ENCODE data around the gene TNNT3.

The TNNT3 gene

DNA sequence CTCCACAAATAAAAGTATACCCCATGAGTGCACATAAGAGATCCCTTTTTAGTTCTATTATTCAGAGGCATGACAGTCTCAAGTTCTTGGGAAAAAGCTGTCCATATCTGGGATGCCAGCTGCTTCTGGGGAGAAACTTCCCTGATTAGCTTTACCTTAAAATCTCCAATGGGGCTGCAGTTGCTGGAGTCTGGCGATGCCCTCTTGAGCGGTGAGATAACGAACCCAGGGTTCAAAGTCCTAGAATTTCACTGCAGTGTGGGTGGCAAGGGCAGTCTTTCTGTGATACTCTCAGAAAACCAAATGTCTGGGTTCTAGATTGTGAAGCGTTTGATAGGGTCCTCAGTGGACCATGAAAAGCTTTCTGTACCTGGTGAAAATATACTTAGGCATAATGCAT is 20.4 kb upstream of the TNNT3 start:
- no peak for DNase-seq

DNA sequence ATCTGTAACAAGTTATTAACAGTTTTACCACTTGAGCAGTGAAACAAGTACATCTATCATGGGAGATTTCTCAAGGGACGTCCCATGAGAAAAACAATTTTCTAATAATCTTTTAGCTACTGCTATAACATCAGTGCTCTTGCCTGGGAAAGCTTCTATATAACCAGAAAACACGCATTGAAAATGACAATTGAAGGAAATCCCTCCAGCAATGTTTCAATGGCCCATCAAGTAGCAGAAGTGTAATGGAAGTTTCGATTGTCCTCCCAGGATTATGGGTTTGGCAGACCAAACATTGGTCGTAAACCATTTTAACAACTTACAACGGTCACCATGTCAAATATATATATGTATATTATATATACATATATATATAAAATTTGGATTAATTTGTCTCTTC is 19.8 kb upstream of the TNNT3 start:
- DNase-seq, result no peak

GRCh38 chr11:1906181-1906580 is 13.3 kb upstream of the TNNT3 start:
- no peak for DNase-seq

- no peak for DNase-seq
These were observed 12.7 kb upstream of the TNNT3 start for GRCh38 chr11:1906611-1907423.

- DNase-seq, result no peak
These were observed 10.9 kb upstream of the TNNT3 start for GRCh38 chr11:1908618-1909017.

- no peak for DNase-seq
These were observed 10.0 kb upstream of the TNNT3 start for GRCh38 chr11:1909524-1909923.

- no peak for DNase-seq
These were observed 7.1 kb upstream of the TNNT3 start for GRCh38 chr11:1912289-1912878.

- no peak for DNase-seq
These were observed 6.0 kb upstream of the TNNT3 start for GRCh38 chr11:1913271-1914060.

DNA sequence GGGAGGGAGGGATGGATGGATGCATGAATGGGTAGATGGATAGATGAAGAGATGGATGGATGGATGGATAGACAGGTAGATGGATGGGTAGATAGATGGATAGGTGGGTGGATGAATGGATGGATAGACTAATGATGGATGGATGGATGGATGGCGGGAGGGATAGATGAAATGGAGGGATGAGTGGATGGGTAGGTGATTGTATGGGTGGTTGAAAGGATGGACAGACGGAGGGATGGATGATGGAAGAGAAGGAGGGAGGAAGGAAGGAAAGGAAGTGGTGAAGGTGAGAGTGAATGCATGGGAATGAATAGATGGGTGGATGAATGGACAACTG is 3.7 kb upstream of the TNNT3 start:
- no peak for DNase-seq

DNA sequence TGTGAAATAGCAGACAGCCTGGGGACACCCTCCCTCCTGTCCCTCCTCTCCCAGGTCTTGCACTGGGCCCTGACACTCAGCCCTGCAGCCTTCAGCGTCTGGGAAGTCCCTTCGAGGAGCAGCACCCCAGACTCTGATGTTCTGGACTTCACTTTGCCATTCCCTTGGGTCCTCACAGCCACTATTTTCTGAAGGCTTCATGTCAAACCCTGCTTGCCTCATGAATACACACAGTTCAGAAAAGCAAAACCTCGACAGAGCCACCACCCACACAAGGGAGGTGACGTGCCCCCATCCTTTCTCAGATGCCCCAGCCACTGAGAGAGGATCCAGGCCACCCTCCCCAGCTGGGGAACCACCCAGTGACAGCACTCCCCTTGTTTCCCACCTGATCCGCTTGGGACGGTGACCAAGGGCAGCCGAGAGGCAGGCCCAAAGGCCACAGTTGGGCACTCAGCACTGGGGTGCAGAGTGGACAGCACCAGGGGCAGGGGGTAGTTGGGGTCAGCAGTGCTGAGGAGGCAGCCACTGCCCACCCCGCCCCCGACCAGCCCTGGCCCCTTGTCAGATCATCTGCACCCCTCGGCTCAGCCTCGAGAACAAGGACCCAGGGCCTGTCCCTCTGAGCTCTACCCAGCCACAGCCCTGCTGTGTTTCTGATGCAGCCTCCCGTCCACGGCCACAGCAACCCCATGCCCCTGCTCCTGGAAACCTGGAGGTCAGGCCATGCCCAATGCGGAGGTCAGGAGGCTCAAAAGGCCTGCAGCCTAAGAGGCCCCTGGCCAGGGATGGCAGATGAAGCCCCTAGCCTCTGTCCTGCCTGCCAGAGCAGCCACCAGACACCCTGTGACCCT is 3.1 kb upstream of the TNNT3 start:
- peak; percentile 28 for DNase-seq

DNA sequence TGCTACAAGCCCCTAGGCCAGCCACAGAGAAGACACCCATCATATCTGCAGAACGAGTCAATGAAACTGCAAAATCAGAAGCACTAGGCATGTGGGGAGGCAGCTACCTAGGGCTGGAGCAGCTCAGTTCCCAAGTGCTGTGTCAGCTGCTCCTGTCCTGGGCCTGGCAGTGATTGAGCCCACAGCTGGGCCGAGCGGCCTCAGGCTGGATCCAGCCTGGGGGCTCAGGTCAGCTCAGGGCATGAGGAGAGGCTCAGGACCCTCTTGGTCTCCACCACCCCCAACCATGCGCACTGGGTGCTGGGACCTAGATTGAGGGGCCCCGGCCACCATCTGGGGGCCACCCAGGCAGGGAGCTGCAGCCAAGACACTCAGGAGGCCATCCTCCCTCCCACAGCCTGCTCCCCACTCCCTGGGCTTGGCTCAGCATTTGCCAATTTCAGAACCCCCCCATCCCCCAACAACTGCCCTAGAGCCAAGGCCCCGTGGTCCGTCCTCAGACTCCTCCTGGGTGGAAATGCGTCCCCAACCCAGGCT is 2.4 kb upstream of the TNNT3 start:
- peak; percentile 33 for DNase-seq

DNA sequence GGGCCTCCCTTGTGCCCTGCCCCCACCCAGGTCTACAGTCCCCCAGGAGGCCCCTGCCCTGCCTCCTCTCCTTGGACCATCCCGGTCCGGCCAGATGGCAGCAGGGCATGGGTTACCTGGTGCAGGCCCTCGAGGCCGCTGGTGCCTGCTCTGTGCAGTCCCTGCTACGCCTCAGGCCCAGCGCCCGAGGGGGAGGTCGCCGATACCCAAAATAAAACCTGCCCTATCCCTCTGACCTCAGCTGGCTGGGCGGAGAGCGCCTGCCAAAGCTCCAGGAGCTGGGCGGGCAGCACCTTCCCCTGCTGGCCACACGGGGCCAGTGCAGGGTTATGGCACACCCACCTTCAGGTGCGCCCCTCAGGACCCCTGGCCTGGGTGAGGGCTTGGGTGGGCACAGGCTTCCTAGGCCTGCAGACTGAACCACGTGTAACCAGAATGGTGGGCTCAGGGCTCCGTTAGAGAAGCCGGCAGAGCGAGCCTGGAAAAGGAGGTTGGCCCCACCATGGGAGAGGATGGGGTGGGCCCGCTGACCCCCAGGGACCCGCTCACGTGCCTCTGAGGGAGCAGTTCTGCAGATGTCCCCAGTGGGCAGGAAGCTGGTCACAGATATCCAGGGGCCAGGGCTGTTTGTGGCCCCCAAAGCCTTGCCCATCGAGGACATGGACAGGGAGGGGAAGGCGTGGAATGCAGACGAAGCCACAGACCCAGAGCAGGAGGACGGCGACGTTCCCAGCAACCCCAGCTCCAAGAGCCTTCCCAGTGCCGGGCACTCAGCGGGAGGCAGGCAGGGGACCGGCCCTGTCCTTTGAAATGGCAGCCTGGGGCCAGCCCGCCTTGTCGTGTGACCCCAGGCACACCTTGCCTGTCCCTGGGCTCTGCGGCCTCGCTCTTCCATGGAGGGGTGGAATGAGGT is 1.7 kb upstream of the TNNT3 start:
- peak; percentile 84 for DNase-seq

DNA sequence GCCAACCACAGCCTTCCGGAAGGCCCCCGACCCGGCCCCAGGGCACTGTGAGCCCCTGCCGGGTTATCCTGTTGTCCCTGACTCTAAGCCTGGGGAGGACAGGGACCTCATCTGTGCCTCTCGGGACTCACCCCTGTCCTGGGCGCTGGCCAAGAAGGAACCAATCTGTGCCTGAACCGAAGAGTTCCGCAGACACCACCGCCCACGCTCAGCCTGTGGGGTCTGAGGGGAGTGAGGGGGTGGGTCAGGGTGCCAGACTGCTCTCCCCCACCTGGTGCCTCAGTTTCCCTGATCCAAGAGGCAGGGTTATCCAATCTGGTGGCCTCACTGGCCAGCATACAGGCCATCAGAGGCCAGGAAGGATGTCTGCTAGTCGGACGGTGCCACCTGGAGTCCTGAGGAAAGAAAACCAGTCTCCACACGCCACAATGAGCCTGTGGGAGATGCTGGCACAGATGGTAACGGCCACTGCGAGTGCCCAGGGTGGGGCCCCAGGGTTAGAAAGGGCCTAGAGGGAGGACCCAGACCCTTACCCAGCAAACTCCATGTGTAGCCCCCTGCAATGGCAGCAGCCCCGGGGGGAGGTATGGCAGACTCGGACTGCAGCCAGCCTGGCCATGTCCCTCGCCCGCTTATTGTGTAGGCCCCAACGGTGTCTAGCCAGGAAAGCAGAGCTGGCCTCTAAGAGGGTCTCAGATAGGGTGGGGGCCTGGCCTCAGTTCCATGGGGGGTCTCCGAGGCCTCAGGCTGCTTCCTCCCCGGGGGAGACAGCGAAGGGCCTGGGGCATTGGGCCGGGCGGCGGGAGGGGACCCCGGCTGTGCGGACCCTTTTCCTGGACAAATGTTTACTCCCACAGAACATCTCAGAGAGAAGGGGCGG is 827 bp upstream of the TNNT3 start:
- peak; percentile 70 for DNase-seq

GRCh38 chr11:1920128-1920908 is 815 bp downstream of the TNNT3 start:
- no peak for DNase-seq

- DNase-seq, result peak; percentile 54
These were observed 1.5 kb downstream of the TNNT3 start for GRCh38 chr11:1920909-1921573.

- DNase-seq, result peak; percentile 48
These were observed 2.2 kb downstream of the TNNT3 start for GRCh38 chr11:1921574-1922141.

GRCh38 chr11:1922481-1923081 is 3.1 kb downstream of the TNNT3 start:
- DNase-seq, result peak; percentile 31

DNA sequence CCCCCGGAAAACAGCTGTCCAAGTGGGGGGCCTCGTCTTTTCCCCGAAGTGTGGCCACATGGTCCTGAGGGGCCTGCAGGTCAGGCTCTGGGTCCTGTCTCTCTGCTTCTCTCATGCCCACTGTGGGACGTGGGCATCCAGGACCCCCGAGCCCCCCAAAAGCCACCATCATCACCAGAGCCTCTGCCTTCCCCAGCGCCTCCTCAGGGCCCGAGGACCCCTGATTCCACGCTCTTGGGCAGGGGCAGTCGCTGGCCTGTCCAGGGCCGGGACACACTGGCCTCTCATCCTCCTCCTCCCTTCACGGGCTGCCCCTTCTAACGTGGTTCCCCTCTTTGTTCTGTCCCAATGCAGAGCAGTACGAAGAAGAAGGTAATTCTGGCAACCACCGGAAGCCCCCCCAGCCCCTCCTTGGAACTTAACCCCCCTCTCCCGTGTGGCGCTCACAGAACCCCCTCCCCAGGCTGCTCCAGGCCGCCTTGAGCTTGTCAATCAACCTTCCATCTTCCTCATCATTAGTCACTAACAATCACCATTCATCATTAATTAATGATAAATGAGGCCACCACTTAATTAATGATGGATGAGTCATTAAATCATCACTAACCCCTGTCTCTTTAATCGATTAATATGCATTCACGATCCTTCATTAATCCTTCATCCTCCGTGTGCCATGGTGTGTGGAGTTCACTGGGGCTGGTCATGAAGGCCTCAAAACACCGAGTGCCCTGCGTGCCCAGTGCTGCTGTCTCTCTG is 3.9 kb downstream of the TNNT3 start:
- DNase-seq, result no peak
